ENCODE results near the gene ADCY5.

Gene ADCY5

GRCh38 chr3:123327480-123327879, 121.4 kb downstream of the ADCY5 start:
- no peak for DNase-seq (ENCODE audit: low read depth, low spot score)

GRCh38 chr3:123326531-123326930, 122.4 kb downstream of the ADCY5 start:
- DNase-seq (ENCODE audit: low read depth, low spot score): no peak

GRCh38 chr3:123325766-123326256, 123.1 kb downstream of the ADCY5 start:
- DNase-seq (ENCODE audit: low read depth, low spot score): no peak

GRCh38 chr3:123324880-123325765, 123.8 kb downstream of the ADCY5 start:
- no peak for DNase-seq (ENCODE audit: low read depth, low spot score)

GRCh38 chr3:123323781-123324180, 125.1 kb downstream of the ADCY5 start:
- no peak for DNase-seq (ENCODE audit: low read depth, low spot score)

GRCh38 chr3:123322866-123323265, 126.0 kb downstream of the ADCY5 start:
- no peak for DNase-seq (ENCODE audit: low read depth, low spot score)

GRCh38 chr3:123321806-123322205, 127.1 kb downstream of the ADCY5 start:
- no peak for DNase-seq (ENCODE audit: low read depth, low spot score)

- no peak for DNase-seq (ENCODE audit: low read depth, low spot score)
Observed at GRCh38 chr3:123320221-123320620, 128.7 kb downstream of the ADCY5 start.

- no peak for DNase-seq (ENCODE audit: low read depth, low spot score)
Observed at GRCh38 chr3:123319760-123320159, 129.1 kb downstream of the ADCY5 start.

- no peak for DNase-seq (ENCODE audit: low read depth, low spot score)
Observed at GRCh38 chr3:123318374-123318773, 130.5 kb downstream of the ADCY5 start.

- DNase-seq (ENCODE audit: low read depth, low spot score): no peak
Observed at GRCh38 chr3:123317716-123318115, 131.2 kb downstream of the ADCY5 start.

GRCh38 chr3:123315271-123315595, 133.7 kb downstream of the ADCY5 start:
- no peak for DNase-seq (ENCODE audit: low read depth, low spot score)

- DNase-seq (ENCODE audit: low read depth, low spot score): no peak
Observed at GRCh38 chr3:123314359-123315270, 134.3 kb downstream of the ADCY5 start.

GRCh38 chr3:123313889-123314288, 135.0 kb downstream of the ADCY5 start:
- DNase-seq (ENCODE audit: low read depth, low spot score): no peak

GRCh38 chr3:123312331-123313265, 136.3 kb downstream of the ADCY5 start:
- DNase-seq (ENCODE audit: low read depth, low spot score): no peak

- DNase-seq (ENCODE audit: low read depth, low spot score): no peak
Observed at GRCh38 chr3:123311201-123311600, 137.7 kb downstream of the ADCY5 start.

GRCh38 chr3:123310741-123311140, 138.1 kb downstream of the ADCY5 start:
- DNase-seq (ENCODE audit: low read depth, low spot score): no peak

- no peak for DNase-seq (ENCODE audit: low read depth, low spot score)
Observed at GRCh38 chr3:123310186-123310585, 138.7 kb downstream of the ADCY5 start.

GRCh38 chr3:123307064-123307463, 141.8 kb downstream of the ADCY5 start:
- DNase-seq (ENCODE audit: low read depth, low spot score): no peak

GRCh38 chr3:123305192-123305591, 143.7 kb downstream of the ADCY5 start:
- DNase-seq (ENCODE audit: low read depth, low spot score): no peak

GRCh38 chr3:123303976-123304560, 144.8 kb downstream of the ADCY5 start:
- no peak for DNase-seq (ENCODE audit: low read depth, low spot score)
